Spleen (tissue), 7 donors: Measurements from ENCODE around the gene COQ4.

Experiments
- CTCF ChIP-seq, 11 experiments: fragments of 200-600 bp in 7 of 11; fragments of 450-650 bp in 4 of 11; sonication (generic) in 4 of 11; IDR thresholded peaks in 8 of 11; conservative IDR thresholded peaks in 3 of 11; 1 replicate in 7 of 11; 2 replicates in 4 of 11; pipeline versions ENCODE4 v1.4.0 to v1.8.0; 2016 to 2021; ENCODE audit warnings: antibody characterized with exemption in 11 of 11, inconsistent platforms in 4 of 11, mild to moderate bottlenecking in 1 of 11
- POLR2A ChIP-seq, 3 donors: fragments of 450-650 bp; IDR thresholded peaks; one replicate each; pipeline ENCODE4 v1.5.1; 2017; ENCODE audit warnings: antibody characterized with exemption in 3 of 3, mild to moderate bottlenecking in 1 of 3
- POLR2AphosphoS5 ChIP-seq, 3 donors: sonication (generic); formaldehyde crosslinking; IDR thresholded peaks; one replicate each; pipeline ENCODE4 v1.5.1; 2017; ENCODE audit warnings: antibody characterized with exemption in 3 of 3
- donor health status: DM: no; HTN: no; CAD: no; lungs with moderate emphysema.
- donor health status: DM: no; HTN: no; CAD: no.
- donor health status: DM: no; HTN: no; CAD: no.

GRCh38 chr9:128362774-128363173 is 40.1 kb downstream of the COQ4 start:
- no peak for TF ChIP-seq CTCF (IDR thresholded peaks at IDR 0.05 in 8 of 11, conservative IDR thresholded peaks at IDR 0.05 in 3 of 11)
- no peak for TF ChIP-seq POLR2A (IDR thresholded peaks at IDR 0.05)
- no peak for TF ChIP-seq POLR2AphosphoS5 (IDR thresholded peaks at IDR 0.05)
